LNCaP clone FGC (cell line): ENCODE measurements around the gene PARS2.
A peak's percentile ranks its signal among the peaks of the same experiment; 100 is the strongest.

Experiments used
- DNase-seq: peaks from one replicate; pipeline ENCODE4 v3.0.0-alpha.2; 2011; ENCODE audit warnings: low read depth
- H3K4me3 ChIP-seq: 2 replicates; pipeline ENCODE4 v1.5.1; 2011; ENCODE audit warnings: mild to moderate bottlenecking, low read depth, low read length, control low read depth
- CTCF ChIP-seq: IDR thresholded peaks from 2 replicates; pipeline ENCODE4 v1.5.1; 2012; ENCODE audit warnings: mild to moderate bottlenecking; ENCODE audit not compliant: control insufficient read depth, insufficient read depth; ENCODE audit errors: extremely low read depth

PARS2 gene

DNA sequence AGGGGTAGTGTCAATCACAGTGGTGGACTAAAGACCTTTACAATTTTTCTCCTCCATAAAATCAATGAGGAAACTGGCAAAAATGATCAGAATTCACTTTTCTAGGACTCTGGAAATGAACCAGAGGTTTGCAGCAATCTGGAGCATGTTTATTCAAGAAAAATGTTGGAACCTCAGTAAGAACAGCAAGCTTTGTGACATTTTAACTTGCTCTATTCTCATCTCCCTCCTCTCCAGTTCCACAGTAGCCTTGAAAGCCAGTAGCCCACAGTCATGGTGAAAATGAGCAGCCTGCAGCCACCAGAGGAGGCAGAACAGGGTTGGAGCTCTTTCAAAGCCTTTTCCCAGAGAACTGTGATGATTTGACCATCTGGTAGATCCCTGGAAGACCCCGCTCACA lies 39.6 kb downstream of the PARS2 start:
- no peak for TF ChIP-seq CTCF
- no peak overlapping the region for H3K4me3 ChIP-seq
- no peak for DNase-seq

- H3K4me3 ChIP-seq, result no peak overlapping the region
- no peak for TF ChIP-seq CTCF
- no peak for DNase-seq
Observed at GRCh38 chr1:54723985-54724384, 40.3 kb downstream of the PARS2 start.

- H3K4me3 ChIP-seq, result no peak overlapping the region
- no peak for TF ChIP-seq CTCF
- DNase-seq, result no peak
Observed at GRCh38 chr1:54721719-54722118, 42.6 kb downstream of the PARS2 start.

- H3K4me3 ChIP-seq, result peak overlapping the region; percentile 84
- TF ChIP-seq CTCF, result no peak
- no peak for DNase-seq
Observed at GRCh38 chr1:54716299-54717047, 47.9 kb downstream of the PARS2 start.

GRCh38 chr1:54715493-54716298 lies 48.6 kb downstream of the PARS2 start, which contains the start of gene TTC4:
Gene TTC4, plus strand, starts transcription at chr1:54715861. Its CDS starts 48 bp downstream, at chr1:54715909.
- DNase-seq, result no peak
- TF ChIP-seq CTCF, result no peak
- H3K4me3 ChIP-seq, result peak within 1 kb of the TSS; percentile 84

GRCh38 chr1:54714881-54715492 lies 49.3 kb downstream of the PARS2 start:
- DNase-seq, result no peak
- TF ChIP-seq CTCF, result no peak
- H3K4me3 ChIP-seq, result no peak overlapping the region
